WTC11 (cell line): ENCODE results near the gene ASTN2. TPM values are rescaled to one million over a fixed set of nuclear protein-coding genes. Genes with fewer than 3 reads are reported as not detected.

ENCODE experiments used
- ATAC-seq: fragments of 200-7000 bp; cut with Tn5 transposase; 2 replicates; pipeline ENCODE4 v1.10.0; 2021; ENCODE audit warnings: mild to moderate bottlenecking, moderate library complexity
- CTCF ChIA-PET: fragments of 300-600 bp; sonication (Branson Sonifier 250); formaldehyde crosslinking; loops from one replicate; lab custom pipeline; 2021; ENCODE audit warnings: antibody characterized with exemption; lab: Charles Lee
- POLR2A ChIA-PET: fragments of 350-600 bp; sonication (Branson Sonifier 250); formaldehyde crosslinking; loops from one replicate; lab custom pipeline; 2021; ENCODE audit warnings: antibody characterized with exemption; lab: Charles Lee
- DNase-seq: peaks from one replicate; pipeline ENCODE4 v3.0.0; 2021; ENCODE audit warnings: low spot score
- H3K27ac Mint-ChIP-seq: 2 replicates; pipeline ENCODE4 v1.8.0; 2021; ENCODE audit warnings: mixed read lengths
- H3K27me3 Mint-ChIP-seq: 2 replicates; pipeline ENCODE4 v1.8.0; 2021; ENCODE audit warnings: low read depth, mild to moderate bottlenecking, moderate library complexity, mixed read lengths
- H3K36me3 Mint-ChIP-seq: 2 replicates; pipeline ENCODE4 v1.8.0; 2021; ENCODE audit warnings: mixed read lengths
- H3K4me1 Mint-ChIP-seq: 2 replicates; pipeline ENCODE4 v1.8.0; 2022; ENCODE audit warnings: mixed read lengths
- H3K4me3 Mint-ChIP-seq: 2 replicates; pipeline ENCODE4 v1.8.0; 2021; ENCODE audit warnings: mild to moderate bottlenecking, moderate library complexity, mixed read lengths
- H3K9me3 Mint-ChIP-seq: 2 replicates; pipeline ENCODE4 v1.8.0; 2021; ENCODE audit warnings: mixed read lengths
- CDX4 ChIP-seq: fragments of 250-450 bp; sonication (Bioruptor Pico); IDR thresholded peaks from 2 replicates; pipeline ENCODE4 v1.9.0; 2021; ENCODE audit warnings: moderate library complexity, mild to moderate bottlenecking, inconsistent platforms, borderline replicate concordance
- E2F4 ChIP-seq: sonication (generic); formaldehyde crosslinking; IDR thresholded peaks from 2 replicates; pipeline ENCODE4 v1.8.1; 2022; ENCODE audit warnings: low read depth, mild to moderate bottlenecking, moderate library complexity, missing genetic modification reagents, borderline replicate concordance
- ELF4 ChIP-seq: sonication (generic); formaldehyde crosslinking; IDR thresholded peaks from 2 replicates; pipeline ENCODE4 v1.8.1; 2022; ENCODE audit warnings: low read depth, mild to moderate bottlenecking, moderate library complexity, missing genetic modification reagents
- EMX1 ChIP-seq: fragments of 250-450 bp; sonication (Bioruptor Pico); IDR thresholded peaks from 2 replicates; pipeline ENCODE4 v1.8.0; 2021; ENCODE audit warnings: mild to moderate bottlenecking
- FOXJ3 ChIP-seq: sonication (generic); formaldehyde crosslinking; IDR thresholded peaks from 2 replicates; pipeline ENCODE4 v1.9.0; 2021; ENCODE audit warnings: missing genetic modification reagents, mild to moderate bottlenecking, borderline replicate concordance
- FOXK1 ChIP-seq: sonication (generic); formaldehyde crosslinking; IDR thresholded peaks from 2 replicates; pipeline ENCODE4 v1.8.0; 2022; ENCODE audit warnings: mild to moderate bottlenecking, moderate library complexity, missing genetic modification reagents
- GRHL2 ChIP-seq: fragments of 250-450 bp; sonication (Bioruptor Pico); IDR thresholded peaks from 2 replicates; pipeline ENCODE4 v1.8.0; 2022; ENCODE audit warnings: mild to moderate bottlenecking, moderate library complexity; ENCODE audit not compliant: insufficient replicate concordance, severe bottlenecking
- GTF2I ChIP-seq: fragments of 250-450 bp; sonication (Bioruptor Pico); conservative IDR thresholded peaks from 2 replicates; pipeline ENCODE4 v1.4.0; 2021; ENCODE audit warnings: mild to moderate bottlenecking
- KAT7 ChIP-seq: sonication (generic); formaldehyde crosslinking; IDR thresholded peaks from 2 replicates; pipeline ENCODE4 v1.8.1; 2023; ENCODE audit warnings: missing genetic modification reagents, mild to moderate bottlenecking, borderline replicate concordance
- NFE2L1 ChIP-seq: sonication (generic); formaldehyde crosslinking; IDR thresholded peaks from 2 replicates; pipeline ENCODE4 v1.8.1; 2023; ENCODE audit warnings: missing genetic modification reagents
- NR2C2 ChIP-seq: sonication (generic); formaldehyde crosslinking; IDR thresholded peaks from 2 replicates; pipeline ENCODE4 v1.8.0; 2022; ENCODE audit warnings: mild to moderate bottlenecking, missing genetic modification reagents
- NR3C1 ChIP-seq: sonication (generic); formaldehyde crosslinking; conservative IDR thresholded peaks from 2 replicates; pipeline ENCODE4 v1.8.1; 2023; ENCODE audit warnings: low read depth, mild to moderate bottlenecking, missing genetic modification reagents
- USF1 ChIP-seq: sonication (generic); formaldehyde crosslinking; IDR thresholded peaks from 2 replicates; pipeline ENCODE4 v1.8.0; 2022; ENCODE audit warnings: mild to moderate bottlenecking, missing genetic modification reagents
- ZMAT4 ChIP-seq: fragments of 250-450 bp; sonication (Bioruptor Pico); IDR thresholded peaks from 2 replicates; pipeline ENCODE4 v1.9.0; 2021; ENCODE audit warnings: mild to moderate bottlenecking
- ZNF232 ChIP-seq: sonication (generic); formaldehyde crosslinking; IDR thresholded peaks from 2 replicates; pipeline ENCODE4 v1.8.0; 2022; ENCODE audit warnings: mild to moderate bottlenecking, missing genetic modification reagents
- ZNF512 ChIP-seq: sonication (generic); formaldehyde crosslinking; IDR thresholded peaks from 2 replicates; pipeline ENCODE4 v1.8.1; 2022; ENCODE audit warnings: missing genetic modification reagents, borderline replicate concordance
- ZNF532 ChIP-seq: fragments of 250-450 bp; sonication (Bioruptor Pico); IDR thresholded peaks from 2 replicates; pipeline ENCODE4 v1.9.0; 2021; ENCODE audit warnings: mild to moderate bottlenecking, borderline replicate concordance
- total RNA-seq: library from RNA; stranded (reverse); gene quantifications from 3 replicates; pipeline ENCODE4 v1.2.3, GENCODE V29; 2021
- TF ChIP-seq, protein P1 (sequence below): sonication (generic); formaldehyde crosslinking; IDR thresholded peaks from 2 replicates; pipeline ENCODE4 v1.8.0; 2023; ENCODE audit warnings: missing genetic modification reagents
- TF ChIP-seq, protein P2 (sequence below): fragments of 250-450 bp; sonication (Bioruptor Pico); IDR thresholded peaks from 2 replicates; pipeline ENCODE4 v2.1.2; 2022; ENCODE audit warnings: mild to moderate bottlenecking, moderate library complexity
- TF ChIP-seq, protein P3 (sequence below): sonication (generic); formaldehyde crosslinking; IDR thresholded peaks from 2 replicates; pipeline ENCODE4 v1.8.1; 2023; ENCODE audit warnings: mild to moderate bottlenecking, missing genetic modification reagents, borderline replicate concordance

Gene ASTN2
- total RNA-seq, 1 experiment from 2014 or later, result 16.2 TPM

- TF ChIP-seq GRHL2 (CRISPR knock-in tag) (no peak), KAT7 (CRISPR knock-in tag) (no peak), NR3C1 (CRISPR knock-in tag) (no peak), ELF4 (CRISPR knock-in tag) (no peak)
Measured at GRCh38 chr9:116623715-116624114, 791.1 kb downstream of the ASTN2 start (continued).

DNA sequence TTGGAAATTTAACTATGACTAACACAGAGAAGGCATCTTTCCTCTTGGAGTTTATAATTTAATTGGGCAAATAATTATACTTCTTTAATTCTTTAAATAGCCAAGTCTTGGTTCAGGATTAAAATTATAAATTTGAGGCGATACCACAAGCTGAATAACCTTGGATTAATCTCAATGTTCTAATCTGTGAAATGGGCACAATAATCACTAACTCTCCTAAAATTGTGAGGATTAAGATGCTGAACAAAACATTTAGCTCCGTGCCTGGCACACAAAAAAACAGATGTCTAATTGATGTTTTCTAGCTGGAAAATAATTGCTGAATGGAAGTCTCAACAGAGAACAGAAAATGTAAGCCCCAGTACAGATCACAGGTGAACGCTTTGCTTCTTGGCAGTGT, 797.5 kb downstream of the ASTN2 start:
- ATAC-seq (no peak), DNase-seq (no peak)
- H3K4me3 Mint-ChIP-seq, result no peak overlapping the region
- no peak for TF ChIP-seq FOXJ3 (CRISPR knock-in tag)
- TF ChIP-seq, protein P1, sequence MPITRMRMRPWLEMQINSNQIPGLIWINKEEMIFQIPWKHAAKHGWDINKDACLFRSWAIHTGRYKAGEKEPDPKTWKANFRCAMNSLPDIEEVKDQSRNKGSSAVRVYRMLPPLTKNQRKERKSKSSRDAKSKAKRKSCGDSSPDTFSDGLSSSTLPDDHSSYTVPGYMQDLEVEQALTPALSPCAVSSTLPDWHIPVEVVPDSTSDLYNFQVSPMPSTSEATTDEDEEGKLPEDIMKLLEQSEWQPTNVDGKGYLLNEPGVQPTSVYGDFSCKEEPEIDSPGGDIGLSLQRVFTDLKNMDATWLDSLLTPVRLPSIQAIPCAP, result no peak
- no peak for TF ChIP-seq GTF2I (CRISPR knock-in tag)
- TF ChIP-seq E2F4 (CRISPR knock-in tag), result no peak
- no peak for TF ChIP-seq FOXK1
- TF ChIP-seq ZNF512 (CRISPR knock-in tag), result no peak
- TF ChIP-seq ZNF532, result no peak
- TF ChIP-seq ZNF232, result no peak
- no peak for TF ChIP-seq USF1
- TF ChIP-seq CDX4, result no peak
- TF ChIP-seq ELF4 (CRISPR knock-in tag), result no peak
- TF ChIP-seq EMX1 (CRISPR knock-in tag), result no peak
- no peak for TF ChIP-seq NR2C2 (CRISPR knock-in tag)
- no peak for TF ChIP-seq ZMAT4 (CRISPR knock-in tag)
- TF ChIP-seq, protein P2, sequence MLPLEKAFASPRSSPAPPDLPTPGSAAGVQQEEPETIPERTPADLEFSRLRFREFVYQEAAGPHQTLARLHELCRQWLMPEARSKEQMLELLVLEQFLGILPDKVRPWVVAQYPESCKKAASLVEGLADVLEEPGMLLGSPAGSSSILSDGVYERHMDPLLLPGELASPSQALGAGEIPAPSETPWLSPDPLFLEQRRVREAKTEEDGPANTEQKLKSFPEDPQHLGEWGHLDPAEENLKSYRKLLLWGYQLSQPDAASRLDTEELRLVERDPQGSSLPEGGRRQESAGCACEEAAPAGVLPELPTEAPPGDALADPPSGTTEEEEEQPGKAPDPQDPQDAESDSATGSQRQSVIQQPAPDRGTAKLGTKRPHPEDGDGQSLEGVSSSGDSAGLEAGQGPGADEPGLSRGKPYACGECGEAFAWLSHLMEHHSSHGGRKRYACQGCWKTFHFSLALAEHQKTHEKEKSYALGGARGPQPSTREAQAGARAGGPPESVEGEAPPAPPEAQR (CRISPR knock-in tag), result no peak
- TF ChIP-seq NFE2L1 (CRISPR knock-in tag), result no peak
- TF ChIP-seq, protein P3, sequence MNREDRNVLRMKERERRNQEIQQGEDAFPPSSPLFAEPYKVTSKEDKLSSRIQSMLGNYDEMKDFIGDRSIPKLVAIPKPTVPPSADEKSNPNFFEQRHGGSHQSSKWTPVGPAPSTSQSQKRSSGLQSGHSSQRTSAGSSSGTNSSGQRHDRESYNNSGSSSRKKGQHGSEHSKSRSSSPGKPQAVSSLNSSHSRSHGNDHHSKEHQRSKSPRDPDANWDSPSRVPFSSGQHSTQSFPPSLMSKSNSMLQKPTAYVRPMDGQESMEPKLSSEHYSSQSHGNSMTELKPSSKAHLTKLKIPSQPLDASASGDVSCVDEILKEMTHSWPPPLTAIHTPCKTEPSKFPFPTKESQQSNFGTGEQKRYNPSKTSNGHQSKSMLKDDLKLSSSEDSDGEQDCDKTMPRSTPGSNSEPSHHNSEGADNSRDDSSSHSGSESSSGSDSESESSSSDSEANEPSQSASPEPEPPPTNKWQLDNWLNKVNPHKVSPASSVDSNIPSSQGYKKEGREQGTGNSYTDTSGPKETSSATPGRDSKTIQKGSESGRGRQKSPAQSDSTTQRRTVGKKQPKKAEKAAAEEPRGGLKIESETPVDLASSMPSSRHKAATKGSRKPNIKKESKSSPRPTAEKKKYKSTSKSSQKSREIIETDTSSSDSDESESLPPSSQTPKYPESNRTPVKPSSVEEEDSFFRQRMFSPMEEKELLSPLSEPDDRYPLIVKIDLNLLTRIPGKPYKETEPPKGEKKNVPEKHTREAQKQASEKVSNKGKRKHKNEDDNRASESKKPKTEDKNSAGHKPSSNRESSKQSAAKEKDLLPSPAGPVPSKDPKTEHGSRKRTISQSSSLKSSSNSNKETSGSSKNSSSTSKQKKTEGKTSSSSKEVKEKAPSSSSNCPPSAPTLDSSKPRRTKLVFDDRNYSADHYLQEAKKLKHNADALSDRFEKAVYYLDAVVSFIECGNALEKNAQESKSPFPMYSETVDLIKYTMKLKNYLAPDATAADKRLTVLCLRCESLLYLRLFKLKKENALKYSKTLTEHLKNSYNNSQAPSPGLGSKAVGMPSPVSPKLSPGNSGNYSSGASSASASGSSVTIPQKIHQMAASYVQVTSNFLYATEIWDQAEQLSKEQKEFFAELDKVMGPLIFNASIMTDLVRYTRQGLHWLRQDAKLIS (CRISPR knock-in tag), result no peak
- H3K36me3 Mint-ChIP-seq, result peaks cover 30% of the 10 kb centered on the region
- POLR2A ChIA-PET, result no interaction called here
- H3K27ac Mint-ChIP-seq, result no peak overlapping the region
- H3K4me1 Mint-ChIP-seq, result no peaks in the 10 kb centered on the region
- CTCF ChIA-PET, result no interaction called here
- no peaks in the 10 kb centered on the region for H3K27me3 Mint-ChIP-seq
- peaks cover 8% of the 10 kb centered on the region for H3K9me3 Mint-ChIP-seq
